ENCODE measurements around the gene MTTP.
A peak's percentile ranks its signal among the peaks of the same experiment; 100 is the strongest.
"Not testable (repeated sequence)": the region's sequence is repeated elsewhere in the genome, so short reads cannot be mapped to it uniquely, and the experiment has no call there.

MTTP gene

DNA sequence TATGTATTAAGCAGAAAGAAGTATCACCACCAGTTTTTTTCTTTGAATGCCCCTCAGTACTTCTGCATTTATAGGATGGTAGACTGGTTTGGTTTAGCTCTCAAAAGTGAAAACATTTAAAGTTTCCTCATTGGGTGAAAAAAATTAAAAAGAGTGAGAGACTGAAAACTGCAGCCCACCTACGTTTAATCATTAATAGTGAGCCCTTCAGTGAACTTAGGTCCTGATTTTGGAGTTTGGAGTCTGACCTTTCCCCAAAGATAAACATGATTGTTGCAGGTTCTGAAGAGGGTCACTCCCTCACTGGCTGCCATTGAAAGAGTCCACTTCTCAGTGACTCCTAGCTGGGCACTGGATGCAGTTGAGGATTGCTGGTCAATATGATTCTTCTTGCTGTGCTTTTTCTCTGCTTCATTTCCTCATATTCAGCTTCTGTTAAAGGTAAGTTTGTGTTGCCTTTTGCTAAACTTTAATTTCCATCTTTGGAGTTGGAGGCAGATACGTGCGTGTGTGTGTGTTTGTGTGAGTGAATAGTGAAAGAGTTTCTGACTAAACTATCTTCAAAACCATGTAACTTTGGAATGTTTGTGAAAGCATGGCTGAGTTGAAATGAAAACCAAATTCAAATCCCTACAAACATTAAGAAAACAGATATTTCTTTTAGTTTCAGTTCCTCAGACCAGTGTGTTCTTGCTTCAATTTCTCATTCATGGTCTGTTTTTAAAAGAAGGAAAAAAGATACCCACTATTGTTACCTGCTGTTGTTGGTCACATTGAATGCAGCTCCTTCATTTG, at the start of gene MTTP:
Gene MTTP (plus strand): TSS at position 295 of the 795 bp plus-strand sequence. CDS start 86 bp downstream, at position 381.
- no peak within 1 kb of the TSS for H3K4me3 ChIP-seq (replicated peaks in 1 of 2; ENCODE audit: low read depth in 2 of 2, low read length in 2 of 2)
- no peak for TF ChIP-seq CTCF (IDR thresholded peaks at IDR 0.05; ENCODE audit: low read depth, low read length)
- DNase-seq (ENCODE audit: low read depth in 2 of 2): no peak

GRCh38 chr4:99529228-99529627, 45.4 kb upstream of the MTTP start:
- DNase-seq (ENCODE audit: low read depth in 2 of 2): peak; percentile 5 to 11
- TF ChIP-seq CTCF (IDR thresholded peaks at IDR 0.05; ENCODE audit: low read depth, low read length): no peak
- H3K4me3 ChIP-seq (replicated peaks in 1 of 2; ENCODE audit: low read depth in 2 of 2, low read length in 2 of 2): no peak overlapping the region

DNA sequence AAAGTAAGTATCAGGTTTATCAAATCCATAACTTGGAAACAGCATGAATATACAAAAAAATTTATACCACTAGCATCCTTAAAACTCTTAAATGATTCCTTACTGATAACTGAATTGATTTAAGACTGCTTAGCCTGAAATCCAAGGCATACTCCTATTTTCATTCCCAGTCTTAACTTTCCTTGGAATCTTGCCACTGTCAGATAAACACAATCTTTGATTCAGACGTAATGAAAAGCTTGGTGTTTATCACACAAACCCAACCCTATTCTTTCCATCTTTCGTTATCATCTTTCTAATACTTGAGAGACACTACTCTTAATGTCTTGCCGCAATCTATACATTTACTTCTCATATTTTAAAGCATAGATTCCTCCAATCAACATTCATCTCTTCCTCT, 44.7 kb upstream of the MTTP start:
- no peak for DNase-seq (ENCODE audit: low read depth in 2 of 2)
- H3K4me3 ChIP-seq (replicated peaks in 1 of 2; ENCODE audit: low read depth in 2 of 2, low read length in 2 of 2): no peak overlapping the region
- TF ChIP-seq CTCF (IDR thresholded peaks at IDR 0.05; ENCODE audit: low read depth, low read length): no peak

- not testable (repeated sequence) for DNase-seq (ENCODE audit: low read depth in 2 of 2); H3K4me3 ChIP-seq (replicated peaks in 1 of 2; ENCODE audit: low read depth in 2 of 2, low read length in 2 of 2)
These were observed 39.9 kb upstream of the MTTP start for GRCh38 chr4:99534699-99535098.

GRCh38 chr4:99536271-99536670, 38.4 kb upstream of the MTTP start:
- no peak for TF ChIP-seq CTCF (IDR thresholded peaks at IDR 0.05; ENCODE audit: low read depth, low read length)
- no peak overlapping the region for H3K4me3 ChIP-seq (replicated peaks in 1 of 2; ENCODE audit: low read depth in 2 of 2, low read length in 2 of 2)
- peak in 1 of 2 donors; percentile 1 for DNase-seq (ENCODE audit: low read depth in 2 of 2)

DNA sequence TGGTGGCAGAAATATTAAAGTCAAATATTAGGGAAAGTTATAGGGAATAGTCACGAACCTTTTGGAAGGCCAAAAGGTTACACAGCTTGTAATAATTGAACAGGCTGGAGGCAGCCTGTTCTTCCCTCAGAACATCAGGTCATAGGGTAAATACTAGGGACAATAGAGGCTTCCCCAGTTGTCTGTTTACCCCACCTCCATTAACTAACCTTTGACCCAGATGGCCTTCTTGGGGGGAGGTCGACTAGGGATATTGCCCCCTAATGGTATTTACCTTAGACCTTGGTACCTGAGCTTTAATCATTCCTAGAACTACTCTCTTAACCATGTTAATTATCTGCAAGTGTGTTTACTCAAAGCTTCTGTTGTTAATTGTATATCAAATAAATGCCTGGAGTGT, 37.8 kb upstream of the MTTP start:
- TF ChIP-seq CTCF (IDR thresholded peaks at IDR 0.05; ENCODE audit: low read depth, low read length): no peak
- DNase-seq (ENCODE audit: low read depth in 2 of 2): no peak
- no peak overlapping the region for H3K4me3 ChIP-seq (replicated peaks in 1 of 2; ENCODE audit: low read depth in 2 of 2, low read length in 2 of 2)

- no peak for DNase-seq (ENCODE audit: low read depth in 2 of 2)
- no peak overlapping the region for H3K4me3 ChIP-seq (replicated peaks in 1 of 2; ENCODE audit: low read depth in 2 of 2, low read length in 2 of 2)
- no peak for TF ChIP-seq CTCF (IDR thresholded peaks at IDR 0.05; ENCODE audit: low read depth, low read length)
These were observed 37.0 kb upstream of the MTTP start for GRCh38 chr4:99537674-99538073.
